ENCODE measurements around the gene CFAP43.

GRCh38 chr10:104274762-104275721 lies 42.9 kb upstream of the CFAP43 start:
- no peak for TF ChIP-seq EZH2 (IDR thresholded peaks at IDR 0.05)
- no peak for TF ChIP-seq POLR2AphosphoS5 (IDR thresholded peaks at IDR 0.05; ENCODE audit: borderline replicate concordance, low read depth, low read length)
- TF ChIP-seq FOXP2 (optimal IDR thresholded peaks at IDR 0.05; ENCODE audit: control extremely low read depth, extremely low read length, insufficient read depth) = no peak
